Brain pericyte (primary cell): Measurements from ENCODE around the gene KLHL26.
A peak's percentile ranks its signal among the peaks of the same experiment; 100 is the strongest.

Experiments used
- DNase-seq: peaks from one replicate; pipeline ENCODE4 v3.0.0-alpha.2; 2012; ENCODE audit warnings: low read depth, low spot score

Gene KLHL26

DNA sequence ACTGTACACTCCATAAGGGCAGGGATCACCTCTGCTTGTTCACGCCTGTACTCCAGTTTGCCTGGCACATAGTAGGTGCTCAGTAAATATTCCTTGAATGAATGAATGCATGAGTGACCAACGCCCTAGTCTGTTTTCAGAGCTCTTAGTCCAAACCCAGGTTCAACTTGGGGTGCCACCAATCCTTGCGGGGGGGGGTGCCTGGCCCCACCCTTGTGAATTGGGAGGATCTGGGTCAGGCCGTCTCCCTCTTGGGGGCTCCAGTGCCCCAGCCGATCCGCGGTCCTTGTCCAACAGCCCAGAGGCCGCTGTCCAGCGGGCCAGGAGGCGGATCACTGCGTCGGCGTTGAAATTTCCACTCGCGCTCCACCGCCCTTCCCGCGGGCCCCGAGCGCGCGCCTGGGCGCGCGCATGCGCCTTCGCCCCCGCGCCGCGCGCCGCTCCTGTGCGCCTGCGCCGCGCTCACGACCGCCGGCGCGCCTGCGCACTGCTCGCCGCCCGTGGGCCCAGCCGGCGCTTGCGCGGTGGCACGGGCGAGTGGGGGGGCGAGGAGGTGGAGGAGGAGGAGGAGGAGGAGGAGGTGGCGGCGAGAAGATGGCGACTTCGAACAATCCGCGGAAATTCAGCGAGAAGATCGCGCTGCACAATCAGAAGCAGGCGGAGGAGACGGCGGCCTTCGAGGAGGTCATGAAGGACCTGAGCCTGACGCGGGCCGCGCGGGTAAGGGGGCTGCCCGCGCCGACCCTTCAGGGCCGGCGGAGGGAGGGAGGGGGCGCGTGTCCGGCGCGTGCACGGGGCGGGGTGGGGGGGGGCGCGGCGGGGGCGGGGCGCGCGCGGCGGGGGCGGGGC, 46.5 kb downstream of the KLHL26 start, which contains the start of gene CRTC1:
CRTC1 (plus strand) TSS at position 572 of the 849 bp plus-strand sequence; CDS start at position 595, 23 bp downstream.
- peak; percentile 57 for DNase-seq

DNA sequence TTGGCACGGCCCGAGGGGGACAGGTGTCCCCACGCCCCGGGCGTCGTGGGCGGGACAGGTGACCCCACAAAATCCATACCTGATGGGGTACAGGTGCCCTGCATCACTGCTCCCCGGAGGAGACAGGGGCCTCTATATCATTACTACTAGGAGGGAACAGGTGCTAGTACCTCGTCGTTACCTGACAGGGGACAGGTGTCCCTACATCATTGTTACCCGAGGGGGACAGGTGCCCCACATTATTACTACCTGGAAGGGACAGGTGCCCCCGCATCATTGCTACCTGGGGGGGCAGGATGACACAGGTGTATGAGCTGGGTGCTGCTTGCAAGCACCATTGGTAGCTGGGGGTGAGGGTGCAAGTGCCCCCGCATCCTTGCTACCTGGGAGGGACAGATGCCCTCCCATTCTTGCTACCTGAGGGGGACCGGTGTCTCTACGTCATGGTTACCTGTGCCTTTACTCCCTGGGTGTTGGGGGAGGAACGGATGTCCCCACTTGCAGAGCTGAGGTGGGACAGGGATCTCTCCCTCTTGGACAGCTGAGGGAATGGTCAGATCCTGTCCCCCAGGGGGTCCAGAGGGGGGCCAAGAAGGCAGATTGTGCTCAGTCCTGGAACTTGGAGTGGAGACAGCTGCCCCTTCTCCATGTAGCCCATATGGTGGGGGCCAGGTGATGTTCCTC, 47.3 kb downstream of the KLHL26 start:
- DNase-seq, result no peak

DNA sequence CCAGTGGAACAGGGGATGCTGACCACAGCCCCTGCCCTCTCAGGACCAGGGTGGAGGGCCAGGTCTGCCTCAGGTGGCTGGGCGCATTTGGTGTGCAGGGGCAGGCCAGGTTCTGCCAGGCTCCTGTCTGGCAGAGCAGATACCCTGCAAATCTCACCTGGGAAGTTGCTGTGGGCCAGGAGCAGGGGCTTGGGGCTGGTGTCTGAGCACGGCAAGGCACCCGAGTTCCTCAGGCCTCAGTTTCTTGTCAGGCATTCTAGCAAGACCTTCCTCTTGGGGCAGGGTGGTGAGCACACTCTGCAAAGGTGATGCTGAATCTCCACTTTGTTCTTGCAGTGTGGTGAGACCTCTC, 47.8 kb downstream of the KLHL26 start:
- no peak for DNase-seq

DNA sequence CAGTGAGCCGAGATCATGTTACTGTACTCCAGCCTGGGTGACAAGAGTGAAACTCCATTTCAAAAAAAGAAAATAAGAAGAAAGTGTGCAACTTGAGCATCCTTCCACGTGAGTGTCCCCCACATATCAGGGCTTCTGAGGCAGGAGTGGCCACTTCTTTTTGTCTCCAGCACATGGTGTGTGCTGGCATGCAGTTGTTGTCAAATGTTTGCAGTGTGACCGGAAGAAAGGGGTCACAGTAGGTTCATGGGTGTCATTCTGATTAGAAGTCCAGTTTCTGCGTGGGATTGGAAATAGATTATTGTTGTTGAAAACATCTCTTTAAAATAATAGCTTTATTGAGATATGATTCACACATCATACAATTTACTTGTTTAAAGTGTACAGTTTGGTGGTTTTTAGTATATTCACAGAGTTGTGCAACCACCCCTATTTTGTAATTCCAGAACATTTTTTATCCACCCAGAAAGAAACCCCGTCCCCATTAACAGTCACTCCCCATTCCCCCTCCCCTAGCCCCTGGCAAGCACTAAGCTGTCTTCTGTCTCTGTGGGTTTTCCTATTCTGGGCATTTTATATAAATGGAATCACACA, 48.9 kb downstream of the KLHL26 start:
- DNase-seq, result no peak

DNA sequence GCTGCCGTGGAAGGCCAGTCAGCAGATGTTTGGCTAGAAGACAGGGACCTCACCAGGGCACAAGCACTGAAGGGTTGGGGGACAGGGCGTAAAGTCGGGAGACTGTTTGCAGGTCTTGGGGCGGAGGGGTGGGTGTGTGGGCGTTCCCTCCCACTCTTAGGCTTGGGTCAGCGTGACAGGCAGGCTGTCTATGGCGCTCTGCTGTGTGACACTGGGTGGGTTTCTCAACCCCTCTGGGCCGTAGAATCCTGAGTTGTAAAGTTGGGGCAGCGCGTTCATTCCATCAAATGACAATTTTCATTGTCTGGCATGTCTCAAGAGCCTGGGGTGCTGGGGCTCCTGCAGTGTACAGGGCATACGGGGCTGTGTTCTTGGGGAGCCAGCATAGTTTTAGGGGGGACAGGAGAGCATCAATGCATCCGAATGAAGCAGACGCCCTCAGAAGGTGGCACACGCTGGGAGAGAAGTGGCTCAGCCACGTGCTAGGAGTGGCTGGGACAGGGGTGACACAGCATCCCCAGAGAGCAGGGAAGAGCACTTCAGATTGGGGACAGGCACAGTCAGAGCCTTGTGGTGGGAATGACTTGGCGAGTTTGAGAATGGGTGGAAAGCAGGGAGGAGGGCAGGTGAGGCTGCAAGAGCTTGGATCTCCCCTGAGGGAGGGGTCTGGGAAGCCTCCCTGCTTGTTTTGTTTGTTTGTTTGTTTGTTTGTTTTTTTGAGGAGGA, 51.1 kb downstream of the KLHL26 start:
- DNase-seq, result no peak

DNA sequence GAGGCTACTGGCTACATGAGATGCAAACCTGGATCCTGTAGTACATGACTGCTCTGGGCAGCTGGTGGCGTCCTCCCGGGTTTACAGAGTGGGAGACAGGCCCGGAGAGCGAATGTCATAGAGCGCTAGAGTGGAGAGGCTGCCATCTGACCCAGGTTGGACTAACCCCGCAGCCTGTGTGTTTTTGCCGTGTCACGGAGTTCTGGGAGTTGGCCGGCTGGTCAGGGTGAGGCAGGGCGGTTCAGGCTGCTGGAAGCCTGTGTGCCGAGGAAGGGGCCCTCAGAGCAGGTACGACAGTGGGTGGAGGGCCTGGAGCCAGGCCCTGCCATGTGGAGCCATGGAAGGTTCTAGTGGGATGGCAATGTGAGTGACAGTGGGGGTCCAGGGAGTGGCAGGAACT, 59.2 kb downstream of the KLHL26 start:
- no peak for DNase-seq

DNA sequence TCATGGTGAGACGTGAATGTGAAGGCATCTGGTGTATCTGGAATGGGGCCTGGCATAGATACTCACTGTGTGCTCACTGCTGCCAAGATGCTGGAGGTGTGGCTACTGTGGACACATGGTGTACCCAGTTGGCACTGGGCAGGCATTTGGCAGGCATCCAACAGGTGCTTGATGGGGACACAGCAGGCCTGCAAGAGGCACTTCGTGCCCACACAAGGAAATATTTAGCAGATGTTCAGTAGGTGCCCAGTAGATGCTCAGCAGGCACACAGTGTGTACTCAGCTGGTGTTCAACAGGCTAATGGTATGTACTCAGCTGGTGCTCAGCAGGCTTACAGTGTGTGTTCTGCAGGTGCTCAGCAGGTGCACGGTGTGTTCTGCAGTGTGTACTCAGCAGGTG, 60.9 kb downstream of the KLHL26 start:
- no peak for DNase-seq

DNA sequence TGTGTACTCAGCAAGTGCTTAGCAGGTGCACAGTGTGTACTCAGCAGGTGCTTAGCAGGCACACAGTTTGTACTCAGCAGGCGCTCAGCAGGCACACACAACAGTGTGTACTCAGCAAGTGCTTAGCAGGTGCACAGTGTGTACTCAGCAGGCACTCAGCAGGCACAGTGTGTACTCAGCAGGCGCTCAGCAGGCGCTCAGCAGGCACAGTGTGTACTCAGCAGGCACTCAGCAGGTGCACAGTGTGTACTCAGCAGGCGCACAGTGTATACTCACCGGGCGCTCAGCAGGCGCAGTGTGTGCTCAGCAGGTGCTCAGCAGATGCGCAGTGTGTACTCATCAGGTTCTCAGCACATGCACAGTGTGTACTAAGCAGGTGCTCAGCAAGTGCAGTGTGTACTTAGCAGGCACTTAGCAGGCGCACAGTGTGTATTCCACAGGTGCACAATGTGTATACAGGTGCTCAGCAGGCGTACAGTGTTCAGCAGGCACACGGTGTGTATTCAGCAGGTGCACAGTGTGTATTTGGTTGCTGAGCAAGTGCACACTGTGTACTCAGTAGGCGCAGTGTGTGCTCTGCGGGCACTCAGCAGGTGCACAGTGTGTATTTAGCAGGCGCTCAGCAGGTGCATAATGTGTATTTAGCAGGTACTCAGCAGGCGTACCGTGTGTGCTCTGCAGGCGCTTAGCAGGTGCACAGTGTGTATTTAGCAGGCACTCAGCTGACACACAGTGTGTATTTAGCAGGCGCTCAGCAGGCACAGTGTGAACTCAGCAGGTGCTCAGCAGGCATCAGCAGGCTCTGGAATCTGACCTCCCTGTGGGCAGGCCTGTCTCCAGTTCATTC, 61.7 kb downstream of the KLHL26 start:
- DNase-seq, result no peak

DNA sequence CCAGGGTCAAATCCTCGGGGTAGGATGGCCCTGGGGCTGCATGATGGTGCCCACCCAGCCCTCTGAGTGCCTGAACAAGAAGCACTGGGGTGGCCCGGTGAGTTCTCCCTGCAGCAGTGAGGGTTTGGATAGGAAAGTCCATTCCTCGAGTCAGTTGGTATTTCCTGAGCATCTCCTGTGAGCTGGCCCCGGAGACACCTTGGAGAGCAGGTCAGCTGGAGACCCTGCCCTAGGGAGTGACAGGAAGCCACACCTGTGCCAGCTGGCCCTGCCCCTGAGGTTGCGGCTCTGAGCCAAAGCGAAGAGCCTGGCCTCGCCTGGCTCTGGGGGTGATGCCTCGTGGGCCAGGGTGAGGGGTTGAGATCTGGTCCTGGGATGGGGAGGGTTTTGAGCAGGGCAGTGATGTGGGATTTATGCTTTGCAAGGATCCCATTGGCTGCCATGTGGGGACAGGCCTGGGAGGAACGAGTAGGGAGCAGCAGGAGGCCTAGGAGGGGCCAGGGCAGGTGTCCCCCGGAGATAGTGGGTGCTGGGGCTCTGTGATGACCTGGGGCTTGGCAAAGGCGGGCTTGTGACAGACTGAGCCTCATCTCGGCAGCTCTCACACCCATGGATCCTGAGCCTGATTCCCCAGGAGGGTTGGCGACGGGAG, 62.7 kb downstream of the KLHL26 start:
- DNase-seq, result no peak

DNA sequence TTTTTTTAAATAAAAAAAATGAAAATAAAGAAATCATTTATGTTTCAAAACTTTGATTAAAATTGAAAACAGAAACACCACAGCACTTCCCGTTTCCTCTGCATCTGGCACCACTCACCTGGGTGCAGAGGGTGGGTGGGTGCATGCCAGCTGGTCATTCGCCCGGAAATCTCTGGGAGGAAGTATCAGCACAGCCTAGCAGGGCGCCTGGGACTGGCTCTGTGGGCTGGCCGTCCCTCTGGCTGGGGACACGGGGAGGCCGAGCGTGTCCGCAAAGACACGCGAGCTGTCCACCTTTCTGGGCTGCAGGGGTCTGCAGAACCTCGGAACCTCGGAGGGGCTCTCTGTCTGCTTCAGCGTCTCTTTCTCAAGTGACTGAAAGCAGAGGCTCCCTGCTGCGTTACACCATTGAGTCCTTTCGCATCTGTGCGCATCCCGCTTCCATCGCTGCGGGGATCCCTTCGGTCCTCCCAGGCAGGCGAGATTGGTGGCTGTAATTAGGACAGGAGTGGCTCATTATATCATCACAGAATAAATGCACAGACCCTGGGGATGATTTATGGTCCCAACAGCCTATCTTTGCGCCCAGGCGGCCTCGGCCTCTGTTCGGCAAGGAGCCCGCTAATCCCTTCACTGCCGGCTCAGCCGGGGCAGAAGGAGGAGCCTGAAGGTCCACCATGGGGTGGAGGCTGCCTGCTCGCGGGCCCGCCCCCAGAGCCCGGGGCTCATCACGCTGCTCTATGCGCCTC, 63.8 kb downstream of the KLHL26 start:
- DNase-seq, result no peak

DNA sequence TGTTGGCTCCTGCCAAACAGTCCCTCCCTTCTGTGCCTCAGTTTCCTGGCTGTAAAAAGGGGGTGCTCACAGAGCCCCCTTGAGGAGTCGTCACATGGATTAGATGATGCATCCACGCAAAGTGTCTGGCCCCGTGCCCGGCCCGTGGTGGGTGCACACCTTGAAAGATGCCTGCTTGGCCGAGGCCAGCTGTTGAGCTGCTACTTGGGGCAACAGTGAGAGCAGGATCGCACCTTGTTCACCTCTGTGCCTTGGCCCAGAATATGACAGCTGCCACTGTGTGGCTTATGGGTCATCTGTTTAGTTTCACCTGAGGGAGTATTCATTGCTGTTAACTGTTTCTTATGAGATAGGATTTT, 64.4 kb downstream of the KLHL26 start:
- no peak for DNase-seq

DNA sequence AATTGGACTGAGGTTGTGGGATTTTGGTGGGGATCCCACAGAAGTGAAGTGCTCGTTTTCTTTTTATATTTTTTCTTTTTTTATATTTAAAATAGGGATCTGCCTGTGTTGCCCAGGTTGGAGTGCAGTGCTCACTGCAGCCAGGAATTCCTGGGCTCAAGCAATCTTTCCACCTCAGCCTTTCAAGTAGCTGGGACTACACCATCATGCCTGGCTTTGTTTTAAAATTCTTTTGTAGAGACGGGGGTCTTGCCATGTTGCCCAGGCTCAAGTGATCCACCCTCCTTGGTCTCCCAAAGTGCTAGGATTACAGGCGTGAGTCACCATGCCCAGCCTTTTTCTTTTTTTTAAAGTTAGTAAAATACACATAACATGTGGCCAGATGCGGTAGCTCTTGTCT, 67.2 kb downstream of the KLHL26 start:
- no peak for DNase-seq

DNA sequence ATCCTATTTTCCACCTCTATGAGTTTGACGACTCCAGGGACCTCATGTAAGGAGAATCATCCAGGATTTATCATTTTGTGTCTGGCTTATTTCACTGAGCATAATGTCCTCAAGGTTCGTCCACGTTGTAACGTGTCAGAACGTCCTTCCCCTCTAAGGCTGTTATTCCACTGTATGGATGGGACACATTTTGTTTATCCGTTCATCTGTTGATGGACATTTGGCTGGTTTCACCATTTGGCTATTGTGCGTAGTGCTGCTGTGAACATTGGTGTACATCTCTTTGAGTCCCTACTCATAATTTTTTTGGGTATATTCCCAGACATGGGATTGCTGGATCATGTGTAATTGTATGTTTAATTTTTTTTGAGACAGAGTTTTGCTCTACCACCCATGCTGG, 68.1 kb downstream of the KLHL26 start:
- no peak for DNase-seq

DNA sequence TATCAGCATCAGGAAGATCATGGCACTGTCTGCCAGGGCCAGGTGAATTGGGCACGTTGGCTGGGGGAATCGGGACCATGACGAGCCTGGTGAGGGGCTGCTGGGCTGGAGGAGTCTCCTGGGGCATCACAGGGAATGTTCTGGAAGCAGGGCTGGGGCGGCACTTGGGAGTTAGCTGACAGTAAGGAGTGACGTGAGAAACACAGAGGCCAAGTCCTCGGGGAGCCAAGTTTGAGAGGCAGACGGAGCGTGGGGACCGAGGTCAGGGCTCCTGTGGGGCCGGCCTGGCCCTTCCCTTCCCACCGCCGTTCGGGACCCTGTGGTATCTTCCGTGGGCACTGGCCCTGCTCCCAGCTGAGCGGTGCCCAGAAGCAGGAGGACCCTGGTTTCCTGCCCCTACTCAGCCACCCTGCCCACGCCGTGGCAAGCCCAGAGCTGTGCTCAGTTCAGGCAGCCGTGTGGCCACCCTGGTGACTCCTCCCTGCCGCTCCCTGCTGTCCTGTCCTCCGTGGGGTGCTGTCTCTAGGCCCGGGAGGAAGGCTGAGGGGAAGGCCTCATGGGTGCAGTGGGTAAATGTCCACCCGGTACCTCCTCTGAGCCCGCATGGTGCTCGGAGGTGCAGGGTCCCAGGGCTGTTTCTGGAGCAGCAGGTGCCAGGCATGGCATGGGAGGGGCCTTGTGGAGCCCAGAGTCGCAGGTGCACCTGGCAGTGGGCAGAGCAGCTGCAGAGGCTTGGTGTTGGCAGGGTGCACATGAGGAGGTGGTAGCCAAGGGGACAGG, 71.8 kb downstream of the KLHL26 start:
- DNase-seq, result no peak

DNA sequence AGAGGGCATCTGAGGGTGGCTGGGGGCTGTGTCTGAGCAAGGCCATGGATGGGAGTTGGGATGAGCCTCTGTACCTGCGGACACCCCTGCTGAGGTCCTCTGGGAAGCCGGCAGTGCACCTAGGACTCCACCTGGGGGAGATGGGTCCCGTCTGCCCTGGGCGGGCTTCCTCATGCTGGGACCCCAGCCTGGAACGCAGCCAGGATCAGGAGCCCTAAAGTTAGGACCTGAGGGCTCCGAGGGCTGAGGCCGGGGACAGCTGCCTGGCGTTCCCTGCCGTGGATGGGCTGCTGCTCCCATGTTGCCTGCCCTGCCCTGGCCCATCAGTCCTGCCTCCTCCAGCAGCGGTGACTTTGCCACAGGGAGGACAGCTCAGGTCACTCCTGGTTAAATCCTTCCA, 72.7 kb downstream of the KLHL26 start:
- no peak for DNase-seq

DNA sequence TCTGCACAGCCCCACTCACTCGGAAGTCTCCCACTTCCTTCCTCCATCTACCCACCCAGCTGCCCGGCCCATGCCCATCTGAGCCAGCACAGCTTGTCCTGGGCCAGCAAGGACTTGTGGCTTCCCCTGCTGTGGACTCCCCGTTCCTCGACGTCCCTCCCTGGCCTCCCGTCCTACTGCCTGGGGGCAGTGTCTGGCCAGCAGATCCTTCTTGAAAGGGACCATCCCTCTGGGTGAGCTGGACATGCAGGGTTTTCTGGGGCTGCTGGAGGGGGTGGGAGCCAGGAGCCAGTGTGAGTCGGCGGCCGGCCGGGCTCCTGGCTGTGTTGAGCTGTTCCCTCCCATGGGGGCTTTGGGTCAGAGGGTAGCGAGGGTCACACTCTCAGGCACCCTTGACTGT, 73.4 kb downstream of the KLHL26 start:
- DNase-seq, result no peak

DNA sequence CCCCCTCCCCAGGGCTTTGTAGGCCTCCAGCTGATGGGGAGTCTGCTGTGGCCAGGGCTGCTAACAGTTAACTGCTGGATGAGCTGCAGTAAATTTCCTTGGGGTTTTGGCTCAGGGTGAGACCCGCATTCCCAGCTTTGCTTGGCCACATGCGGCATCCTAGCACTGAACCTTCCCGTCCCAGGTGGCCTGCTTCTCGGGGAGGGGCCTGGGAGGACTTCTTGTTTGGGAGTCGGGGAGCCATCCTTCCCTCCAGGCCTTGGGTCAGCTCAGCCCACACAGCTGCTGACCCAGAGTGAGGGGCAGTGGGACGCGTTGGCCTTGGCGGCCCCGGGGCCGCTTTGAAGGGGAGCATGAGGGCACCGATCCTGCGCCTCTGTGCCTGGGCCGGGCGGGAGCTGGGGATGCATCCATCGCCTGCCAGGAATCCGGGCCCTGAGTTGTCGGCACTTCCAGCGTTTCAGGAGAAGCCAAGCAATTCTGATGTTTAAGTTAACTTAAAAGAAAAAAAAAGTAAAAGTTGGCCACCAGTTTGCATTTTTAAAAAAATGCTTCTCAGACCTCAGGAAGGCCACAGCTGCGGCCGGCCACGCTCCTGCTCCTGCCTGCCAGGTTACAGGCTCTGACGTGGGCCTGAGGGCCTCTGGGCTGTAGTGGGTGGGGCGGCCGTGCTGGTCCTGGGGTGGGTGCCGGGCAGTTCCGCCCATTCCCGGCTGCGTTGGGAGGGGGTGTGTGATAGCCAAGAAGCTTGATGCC, 74.3 kb downstream of the KLHL26 start:
- DNase-seq, result no peak

DNA sequence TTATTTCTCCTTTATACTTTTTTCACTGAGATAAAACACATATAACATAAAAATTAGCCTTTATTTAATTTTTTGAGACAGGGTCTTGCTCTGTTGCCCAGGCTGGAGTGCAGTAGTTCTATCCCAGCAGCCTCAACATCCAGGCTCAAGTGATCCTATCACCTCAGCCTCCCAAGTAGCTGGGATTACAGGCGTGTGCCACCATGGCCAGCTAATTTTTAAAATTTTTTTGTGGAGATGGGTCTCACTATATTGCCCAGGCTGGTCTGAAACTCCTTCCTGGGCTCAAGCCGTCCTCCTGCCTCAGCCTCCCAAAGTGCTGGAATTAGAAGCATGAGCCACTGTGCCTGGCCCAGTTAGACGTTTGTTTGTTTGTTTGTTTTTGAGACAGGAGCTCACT, 75.1 kb downstream of the KLHL26 start:
- DNase-seq, result no peak

DNA sequence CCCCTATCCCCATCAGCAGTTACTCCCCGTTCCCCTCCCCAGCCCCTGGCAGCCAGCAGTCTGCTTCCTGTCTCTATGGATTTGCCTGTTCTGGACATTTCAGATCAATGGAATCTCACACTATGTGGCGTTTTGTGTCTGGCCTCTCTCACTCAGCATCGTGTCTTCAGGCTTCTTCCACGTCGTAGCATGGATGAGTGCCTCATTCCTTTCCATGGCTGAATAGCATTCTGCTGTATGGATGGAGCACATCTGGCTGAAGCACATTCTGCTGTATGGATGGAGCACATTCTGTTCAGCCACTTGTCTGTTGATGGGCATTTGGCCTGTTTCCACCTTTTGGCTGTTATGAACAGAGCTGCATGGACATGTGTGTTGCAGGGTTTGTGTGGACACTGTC, 76.2 kb downstream of the KLHL26 start:
- no peak for DNase-seq
